Amygdala (tissue), 56 donors: ENCODE data around the gene PHF21A.

Experiments used
- DNase-seq, 56 donors: peaks; one replicate each; lab custom pipeline; 2025; lab: John Stamatoyannopoulos, UW

The PHF21A gene

DNA sequence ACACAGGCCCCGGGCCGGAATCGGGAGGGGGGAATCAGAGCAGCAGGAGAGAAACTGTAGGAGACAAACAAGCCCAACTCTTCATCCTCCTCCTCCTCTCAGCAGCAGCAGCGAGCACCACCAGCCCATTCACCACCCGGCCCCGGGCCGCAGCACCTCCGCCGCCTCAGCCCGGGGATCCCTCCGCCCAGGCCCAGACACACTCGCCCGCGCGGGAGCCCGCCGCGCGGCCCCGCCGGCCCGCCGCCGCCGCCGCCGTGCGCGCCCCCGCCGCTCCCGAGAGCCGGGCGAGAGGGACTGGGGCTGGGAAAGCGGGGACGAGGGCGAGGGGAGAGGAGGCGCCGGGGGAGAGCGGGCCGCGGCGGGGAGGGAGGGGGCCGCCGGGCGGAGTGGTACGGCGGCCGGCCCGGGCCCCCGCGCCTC lies at the start of gene PHF21A:
Gene PHF21A, minus strand, starts transcription at position 154 of the 423 bp plus-strand sequence. CDS start 37,235 bp downstream, outside the sequence.
- DNase-seq: peak in 55 of 56 donors; percentile 42 to 90 (median 77)

DNA sequence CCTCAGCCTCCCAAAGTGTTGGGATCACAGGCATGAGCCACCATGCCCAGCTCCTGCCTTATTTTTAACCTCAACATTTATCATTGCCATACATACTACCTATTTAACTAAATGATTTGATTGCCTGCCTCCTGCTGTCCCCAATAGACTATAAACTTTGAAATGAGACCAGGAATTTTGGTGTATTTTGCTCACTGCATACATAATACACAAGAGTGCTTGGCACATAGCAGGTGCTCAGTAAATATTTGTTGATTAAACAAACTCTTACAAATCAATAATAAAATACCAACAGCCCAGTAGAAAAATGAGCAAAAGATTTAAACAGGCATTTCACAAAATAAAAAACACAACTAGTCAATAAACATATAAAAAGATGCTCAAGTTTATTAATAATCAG lies 49.5 kb upstream of the PHF21A start:
- DNase-seq: no peak

DNA sequence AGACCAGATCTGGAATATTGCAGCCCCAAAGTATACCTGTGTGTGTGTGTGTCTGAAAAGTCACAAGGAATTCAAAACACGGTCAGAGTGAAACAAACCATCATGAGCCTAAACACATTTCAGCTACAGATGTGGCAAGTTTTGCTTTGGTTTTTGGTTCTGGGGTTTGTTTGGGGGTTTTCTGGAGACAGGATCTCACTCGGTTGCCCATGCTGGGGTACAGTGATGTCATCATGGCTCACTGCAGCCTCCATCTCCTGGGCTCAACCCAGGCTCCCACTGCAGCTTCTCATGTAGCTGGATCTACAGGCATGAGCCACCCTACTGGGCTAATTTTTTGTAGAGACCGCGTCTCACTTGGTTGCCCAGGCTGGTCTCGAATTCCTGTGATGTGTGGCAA lies 41.4 kb upstream of the PHF21A start:
- DNase-seq: no peak

DNA sequence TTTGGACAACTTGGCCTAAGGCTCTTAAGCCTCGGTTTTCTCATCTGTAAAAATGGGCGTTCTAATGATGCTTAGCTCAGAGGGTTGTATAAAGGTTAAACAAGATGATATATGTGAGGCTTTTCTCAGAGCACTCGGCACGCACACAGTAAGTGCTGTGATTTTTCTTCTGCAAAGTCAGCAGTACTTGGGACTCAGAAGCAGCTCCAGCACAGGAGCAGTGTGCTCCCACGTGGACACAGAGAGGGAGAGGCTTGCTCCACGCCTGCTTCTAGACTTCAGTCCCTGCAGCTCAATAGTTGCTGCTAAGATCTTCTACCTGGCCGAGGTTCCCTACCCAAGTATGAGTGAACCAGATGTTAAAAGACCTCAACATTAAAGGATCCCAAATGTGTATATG lies 39.9 kb upstream of the PHF21A start:
- no peak for DNase-seq

DNA sequence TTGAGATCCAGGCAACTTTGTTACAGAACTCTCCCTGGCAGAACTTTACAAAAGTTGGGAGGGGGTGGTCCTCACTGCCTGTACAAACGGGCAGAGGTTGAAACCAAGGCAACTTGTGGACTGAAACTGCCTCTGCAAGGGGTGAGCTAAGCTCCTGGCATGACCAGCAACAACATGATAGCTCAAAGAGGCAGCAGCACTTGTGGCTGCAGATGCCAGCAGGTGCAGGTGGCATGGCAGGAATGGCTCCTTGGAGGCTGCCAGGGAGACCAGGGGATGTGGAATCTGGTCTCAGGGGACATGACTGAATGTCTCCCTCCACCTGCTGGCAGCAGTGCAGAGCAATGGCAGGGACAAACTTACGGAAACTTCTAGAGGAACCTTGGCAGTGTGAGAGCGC lies 38.8 kb upstream of the PHF21A start:
- DNase-seq: no peak

DNA sequence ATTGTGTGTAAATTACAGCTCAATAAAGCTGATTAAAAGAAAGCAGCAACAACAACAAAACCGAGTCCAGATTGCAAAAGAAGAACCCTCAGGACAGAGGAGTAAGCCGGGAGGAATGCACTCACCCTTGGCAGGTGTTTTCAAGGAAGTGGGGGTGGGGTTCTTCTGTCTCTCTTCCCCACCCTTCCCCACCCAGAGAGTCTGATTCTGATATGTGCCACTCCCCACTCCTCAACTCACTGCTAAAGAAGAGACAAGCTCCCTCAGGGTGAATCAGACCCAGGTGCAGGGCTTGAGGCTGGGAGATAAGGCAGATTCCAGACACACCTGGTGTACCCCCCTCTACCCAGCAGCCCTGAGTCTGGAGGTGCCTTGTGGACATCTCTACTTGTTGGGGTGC lies 38.4 kb upstream of the PHF21A start:
- DNase-seq: no peak

DNA sequence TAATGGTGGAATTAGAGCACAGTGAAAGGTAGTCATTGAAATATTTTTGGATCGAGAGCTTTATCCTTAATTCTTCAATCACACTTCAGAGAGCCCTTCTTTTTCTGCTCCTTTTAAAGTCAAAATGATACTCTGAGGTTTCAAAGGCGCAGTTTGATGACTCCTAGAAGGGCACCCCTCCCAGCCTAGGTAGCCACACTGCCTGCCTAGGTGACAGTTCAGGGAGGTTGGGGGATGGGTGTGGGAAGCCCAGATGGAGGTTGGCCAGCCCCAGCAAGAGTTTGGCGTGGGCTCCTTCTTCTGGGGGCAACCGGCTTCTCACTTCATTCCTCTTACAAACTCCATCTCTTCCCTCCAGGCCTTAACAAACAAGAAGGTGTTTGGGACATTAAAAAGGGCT lies 28.6 kb upstream of the PHF21A start:
- DNase-seq: no peak

DNA sequence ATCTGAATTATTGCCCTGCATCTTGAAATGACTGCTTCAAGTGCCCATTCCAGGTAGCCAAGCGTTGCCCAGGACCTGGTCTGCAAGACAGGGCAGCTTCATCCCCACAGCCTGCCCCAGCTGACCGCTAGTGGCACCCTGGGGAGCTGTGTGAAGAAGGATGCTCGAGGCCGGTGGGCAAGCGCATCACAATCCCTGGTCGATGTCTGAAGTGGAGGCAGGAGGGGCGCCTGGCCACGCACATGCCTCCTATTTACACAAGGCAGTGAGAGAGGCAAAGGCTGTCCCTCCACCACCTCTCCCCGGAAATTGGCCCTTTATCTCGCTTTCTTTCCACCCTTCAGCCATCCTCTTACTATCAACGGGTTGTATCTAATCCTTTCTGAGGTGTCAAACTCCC lies 28.1 kb upstream of the PHF21A start:
- DNase-seq: no peak

DNA sequence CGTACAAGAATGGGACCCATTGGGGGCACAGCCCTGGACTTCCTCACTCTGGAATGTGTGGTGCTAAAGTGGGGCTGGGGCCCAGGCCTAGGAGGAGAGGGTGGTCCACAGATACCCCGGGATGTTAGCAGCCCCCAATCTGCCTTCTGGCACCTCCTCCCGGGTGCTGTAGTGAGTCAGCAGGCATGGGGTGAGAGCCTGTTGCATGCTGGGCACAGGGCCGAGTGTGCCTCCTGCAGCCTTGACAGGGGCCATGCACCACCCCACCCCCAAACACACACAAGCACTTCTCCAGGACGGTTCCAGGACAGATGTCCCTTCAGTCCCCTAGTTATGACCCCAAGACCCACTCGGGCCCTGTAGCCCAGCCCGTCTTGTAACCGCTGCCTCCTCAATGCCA lies 23.5 kb upstream of the PHF21A start:
- DNase-seq: no peak

DNA sequence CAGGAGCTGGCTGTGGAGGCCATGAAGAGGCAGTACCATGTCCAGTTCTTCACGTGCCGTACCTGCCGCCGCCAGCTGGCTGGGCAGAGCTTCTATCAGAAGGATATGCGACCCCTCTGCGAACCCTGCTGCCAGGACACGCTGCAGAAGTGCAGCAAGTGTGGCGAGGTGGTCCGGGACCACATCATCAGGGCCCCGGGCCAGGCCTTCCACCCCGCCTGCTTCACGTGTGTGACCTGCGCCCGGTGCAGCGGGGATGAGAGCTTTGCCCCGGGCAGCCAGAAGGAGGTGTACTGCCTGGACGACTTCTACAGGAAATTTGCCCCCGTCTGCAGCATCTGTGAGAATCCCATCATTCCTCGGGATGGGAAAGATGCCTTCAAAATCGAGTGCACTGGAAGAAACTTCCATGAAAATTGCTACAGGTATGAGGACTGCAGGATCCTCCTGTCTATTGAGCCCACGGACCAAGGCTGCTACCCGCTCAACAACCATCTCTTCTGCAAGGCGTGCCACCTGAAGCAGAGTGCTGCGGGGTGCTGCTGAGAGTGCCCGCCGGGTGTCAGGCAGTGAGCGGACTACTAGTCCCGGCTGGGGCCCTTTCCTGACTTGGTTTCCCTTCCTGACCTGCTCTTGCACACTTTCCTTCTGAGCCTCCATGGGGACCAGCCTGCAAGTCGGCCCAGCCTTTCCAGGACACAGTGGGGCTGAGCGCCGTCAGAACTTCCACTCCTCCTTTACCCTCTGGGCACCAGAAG lies 22.0 kb upstream of the PHF21A start:
- no peak for DNase-seq

DNA sequence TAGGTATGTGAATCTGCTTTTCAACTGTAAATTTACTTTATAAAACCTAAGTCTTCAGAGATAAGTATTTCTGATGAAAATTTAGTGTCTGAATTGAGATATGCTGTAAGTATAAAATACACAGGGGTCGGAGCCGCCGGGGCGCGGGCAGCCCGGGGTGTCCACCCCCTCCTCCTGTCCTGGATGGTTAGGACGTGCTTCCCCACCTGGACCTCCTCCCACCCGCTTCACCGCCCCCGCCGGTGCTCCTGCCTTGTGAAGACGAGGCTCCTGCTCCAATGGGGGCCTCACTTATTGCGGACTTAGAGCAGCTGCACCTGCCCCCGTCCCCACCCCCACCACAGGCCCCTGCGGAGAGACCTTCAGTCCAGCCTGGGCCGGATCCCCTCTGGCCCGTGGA lies 21.3 kb upstream of the PHF21A start:
- no peak for DNase-seq

DNA sequence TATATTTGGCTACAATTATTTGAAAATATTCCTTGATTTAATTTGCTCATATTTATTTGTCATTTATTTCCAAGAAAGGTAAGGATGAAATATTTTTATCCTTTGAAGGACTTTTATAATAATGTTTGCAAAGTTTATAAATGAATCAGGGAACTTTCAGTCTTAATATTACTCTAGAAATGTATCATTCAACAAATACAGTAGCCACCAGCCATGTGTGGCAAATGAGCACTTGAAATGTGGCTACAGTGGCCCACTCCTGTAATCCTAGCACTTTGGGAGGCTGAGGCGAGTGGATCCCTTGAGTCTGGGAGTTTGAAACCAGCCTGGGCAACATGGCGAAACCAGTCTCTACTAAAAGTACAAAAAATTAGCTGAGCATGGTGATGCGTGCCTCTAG lies 20.3 kb upstream of the PHF21A start:
- no peak for DNase-seq

DNA sequence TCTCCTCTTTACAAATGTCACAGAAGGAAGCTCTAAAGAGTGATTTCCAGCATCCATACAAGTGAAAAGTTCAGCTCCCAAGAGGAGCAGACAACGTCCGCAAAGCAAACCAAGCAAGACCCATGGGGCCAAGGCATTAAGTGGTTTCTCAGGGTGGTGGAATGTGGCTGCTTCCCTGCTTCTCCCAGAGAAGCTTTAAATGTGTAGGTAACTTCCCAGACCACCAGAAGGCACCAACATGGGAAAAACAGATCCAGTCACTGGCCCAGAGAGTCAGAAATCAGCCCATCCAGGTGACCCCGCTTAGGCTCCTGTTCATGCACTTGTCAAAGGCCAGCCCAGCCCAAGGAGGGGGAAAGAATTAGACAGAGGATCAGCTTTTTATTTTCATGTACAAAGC lies 13.3 kb upstream of the PHF21A start:
- DNase-seq: no peak

DNA sequence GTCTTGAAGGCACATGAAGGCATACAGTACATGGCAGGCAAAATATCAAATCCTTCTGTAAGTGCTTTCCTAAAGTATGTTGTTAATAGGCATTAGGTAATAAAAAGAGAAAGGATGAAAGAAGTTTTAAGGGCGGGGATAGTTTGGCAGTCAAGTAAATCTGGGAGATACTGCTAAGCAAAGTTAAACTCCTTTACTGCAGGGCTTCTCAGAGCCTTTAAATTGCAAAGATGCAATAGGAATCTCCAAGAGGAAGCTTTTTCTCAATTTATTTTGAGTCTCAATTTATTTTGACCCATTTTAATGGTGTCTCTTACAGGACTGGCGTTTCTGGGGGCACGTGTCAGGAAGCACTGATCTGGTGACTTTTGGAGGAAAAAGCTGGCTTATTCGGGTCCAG lies 12.8 kb upstream of the PHF21A start:
- no peak for DNase-seq

DNA sequence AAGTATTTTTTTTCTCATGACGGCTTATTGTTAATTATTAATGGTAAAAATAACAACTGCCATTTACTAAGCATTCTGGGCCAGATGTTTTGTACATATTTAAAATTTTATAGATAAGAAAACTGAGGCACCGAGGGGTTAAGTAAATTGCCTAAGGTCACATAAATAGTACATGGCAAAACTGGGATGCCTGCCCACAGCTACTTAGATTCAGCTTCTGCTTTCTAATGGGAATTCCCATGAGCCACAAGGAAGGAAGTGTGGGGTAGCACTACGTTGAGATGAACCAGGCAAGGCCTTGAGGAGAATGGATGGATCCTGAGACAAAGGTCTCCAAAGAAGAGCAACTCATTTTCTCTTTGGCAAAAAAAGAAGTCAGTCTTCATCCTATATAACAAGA lies 11.9 kb upstream of the PHF21A start:
- DNase-seq: no peak

DNA sequence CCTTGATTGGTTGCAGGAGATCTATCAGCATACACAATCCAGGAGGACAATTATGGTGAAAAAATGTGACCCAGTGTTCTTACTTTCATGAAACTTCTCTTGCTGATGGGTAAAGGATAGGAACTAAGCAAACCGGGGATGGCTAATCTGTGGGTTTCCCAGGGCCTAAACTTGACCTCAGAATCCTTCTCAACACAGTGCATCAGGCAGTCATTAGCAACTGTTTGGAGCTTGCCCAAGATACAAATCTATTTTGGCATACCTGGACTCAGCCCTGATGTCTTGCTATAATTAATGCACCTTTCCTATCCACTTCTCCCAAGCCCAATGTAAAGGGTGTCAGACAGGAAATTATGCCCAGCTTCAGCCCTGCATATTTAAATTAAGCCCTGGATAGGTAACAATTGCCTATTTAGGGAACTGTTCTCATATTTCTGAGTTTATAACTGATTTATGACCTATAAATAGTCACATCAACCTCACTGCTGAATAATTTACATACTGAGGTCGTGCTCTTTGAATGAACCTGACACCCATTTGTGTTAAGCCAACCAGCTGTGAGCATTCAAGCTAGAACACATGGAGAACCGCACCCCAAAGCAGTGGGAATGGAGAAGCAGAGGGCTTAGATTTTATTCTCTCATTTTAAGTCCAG lies 9.2 kb upstream of the PHF21A start:
- DNase-seq: no peak

DNA sequence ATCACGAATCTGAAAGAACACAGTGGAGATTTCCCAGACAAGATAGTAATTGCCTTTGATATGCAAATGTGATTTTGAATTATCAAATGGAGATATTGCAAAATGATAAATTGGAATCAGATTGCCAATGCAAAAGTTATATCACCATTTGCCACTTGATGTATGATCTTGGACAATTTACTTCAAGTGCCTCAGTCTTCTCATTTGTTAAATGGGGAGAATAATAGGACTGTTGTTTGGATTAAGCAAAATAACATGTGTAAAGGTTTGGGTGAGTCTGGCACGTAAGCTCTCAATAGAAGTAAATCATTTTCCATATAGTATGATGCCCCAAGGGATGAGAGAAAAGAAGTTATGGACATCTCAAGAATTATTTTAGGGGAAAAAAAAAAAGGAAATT lies 7.9 kb upstream of the PHF21A start:
- DNase-seq: no peak

DNA sequence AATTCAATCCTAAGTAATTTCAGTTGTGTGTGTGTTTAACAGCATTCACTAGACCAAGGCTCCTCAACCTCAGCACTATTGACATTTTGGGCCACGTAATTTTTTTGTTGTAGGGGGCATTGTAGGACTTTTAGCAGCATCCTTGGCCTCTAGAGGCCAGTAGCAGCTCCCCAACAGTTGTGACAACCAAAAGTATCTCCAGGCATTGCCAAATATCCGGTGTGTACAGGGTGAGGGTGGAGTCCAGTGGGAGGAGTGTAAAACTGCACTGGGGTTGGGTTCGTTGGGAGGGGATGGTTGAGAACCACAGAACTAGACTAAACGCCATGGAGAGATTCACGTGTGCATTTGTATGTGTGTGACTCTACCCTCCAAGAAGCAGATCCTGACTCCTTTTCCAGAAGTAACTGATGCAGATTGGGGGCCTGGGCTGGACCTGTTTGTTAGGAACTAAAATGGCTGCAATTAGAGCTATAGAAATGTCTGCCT lies 5.9 kb upstream of the PHF21A start:
- no peak for DNase-seq

DNA sequence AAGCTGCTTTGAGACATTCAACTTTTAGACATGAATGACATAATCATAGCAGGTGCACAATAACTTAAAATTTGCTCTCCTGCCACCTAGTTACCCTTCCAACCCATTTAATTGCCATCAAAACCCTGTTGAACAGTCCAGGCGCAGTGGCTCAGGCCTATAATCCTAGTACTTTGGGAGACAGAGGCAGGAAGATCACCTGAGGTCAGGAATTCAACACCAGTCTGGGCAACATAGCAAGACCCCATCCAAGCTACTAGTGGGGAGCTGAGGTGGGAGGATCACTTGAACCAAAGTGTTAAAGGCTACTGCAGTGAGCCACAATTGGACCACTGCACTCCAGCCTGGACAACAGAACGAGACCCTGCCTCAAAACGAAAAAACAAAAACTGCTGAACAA lies 4.0 kb upstream of the PHF21A start:
- no peak for DNase-seq

DNA sequence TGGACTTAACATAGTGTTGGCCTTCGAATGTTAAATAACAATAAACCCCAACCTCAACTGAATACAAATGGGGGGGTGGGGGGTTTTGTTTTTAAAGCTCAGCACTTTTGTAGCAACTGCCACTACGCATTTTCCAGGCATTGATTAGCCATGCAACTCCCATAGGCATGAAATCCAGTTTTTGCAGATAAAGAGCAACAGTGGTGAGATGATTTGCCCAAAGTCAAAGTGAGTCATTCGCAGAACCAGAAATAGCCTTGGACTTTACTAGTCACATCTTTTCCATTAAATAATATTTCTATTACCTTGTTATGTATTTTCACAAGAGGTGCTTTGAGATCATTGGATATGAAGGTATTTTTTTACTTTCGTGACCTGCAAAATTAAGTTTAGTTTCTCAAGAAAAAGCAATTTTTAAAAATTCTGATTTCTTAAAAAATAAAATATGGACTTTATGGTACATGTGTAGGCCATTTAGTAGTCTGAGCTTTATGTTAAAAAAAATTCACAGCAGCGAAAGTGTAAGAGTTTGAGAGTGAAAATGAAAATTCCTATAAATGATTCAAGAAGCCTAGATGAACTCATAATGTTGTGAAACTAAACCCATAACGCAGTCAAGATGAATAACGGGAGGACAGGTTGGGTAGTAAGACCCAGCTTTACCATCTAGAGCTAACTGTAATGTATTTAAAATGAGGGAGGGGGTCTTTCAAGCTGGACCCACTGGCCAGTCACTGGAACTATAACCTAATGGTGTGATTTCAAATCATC lies 1.9 kb upstream of the PHF21A start:
- no peak for DNase-seq

DNA sequence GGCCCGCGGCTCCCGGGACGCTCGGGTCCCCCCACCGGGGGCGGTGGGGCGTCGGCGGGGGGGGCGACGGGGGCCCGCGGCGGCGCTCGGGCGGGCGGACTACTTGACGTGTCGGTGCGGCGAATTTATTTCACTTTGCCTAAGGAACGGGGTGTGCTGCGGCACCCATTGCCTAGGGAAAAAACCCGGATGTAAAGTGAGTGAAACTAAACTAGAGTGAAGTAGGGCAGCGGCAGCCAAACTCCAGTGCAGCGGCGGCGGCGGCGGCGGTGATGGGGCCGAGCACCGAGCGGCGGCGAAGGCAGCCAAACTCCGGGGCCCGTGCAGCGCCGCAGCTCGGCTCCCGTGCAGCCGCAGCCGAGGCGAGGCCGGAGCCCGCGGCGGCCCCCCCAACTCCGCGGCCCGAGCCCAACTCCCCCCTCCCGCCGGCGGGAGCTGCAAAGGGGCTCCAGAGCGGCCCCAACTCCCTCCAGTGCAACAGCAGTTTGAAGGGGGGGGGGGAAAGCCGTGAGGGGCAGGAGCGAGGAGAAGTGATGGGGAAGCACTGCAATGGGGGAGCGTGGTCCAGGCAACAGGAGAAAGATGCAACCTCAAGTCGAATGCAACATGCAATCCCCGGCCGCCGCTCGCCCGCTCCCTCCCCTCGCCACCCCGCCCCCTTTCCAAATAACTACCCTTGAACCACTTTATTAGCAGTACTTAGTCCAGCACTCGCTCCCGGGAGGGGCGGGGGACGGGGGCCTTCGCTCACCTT lies 647 bp upstream of the PHF21A start:
- DNase-seq: peak in 52 of 56 donors; percentile 33 to 89 (median 72)
